Type B pancreatic cell (in vitro differentiated cells): Measurements from ENCODE around the gene ADAMTSL3. TPM values are rescaled to one million over a fixed set of nuclear protein-coding genes. Genes with fewer than 3 reads are reported as not detected.

Experiments used
- DNase-seq: peaks from one replicate; pipeline ENCODE4 v3.0.0; 2021; ENCODE audit warnings: mixed read lengths; ENCODE audit not compliant: unreplicated experiment; ENCODE audit errors: extremely low spot score
- H3K27ac Mint-ChIP-seq: 2 replicates; pipeline ENCODE4 v1.8.0; 2021; ENCODE audit warnings: mild to moderate bottlenecking, mixed read lengths
- H3K27me3 Mint-ChIP-seq: 2 replicates; pipeline ENCODE4 v1.8.0; 2021; ENCODE audit warnings: mixed read lengths
- H3K36me3 Mint-ChIP-seq: 2 replicates; pipeline ENCODE4 v1.8.0; 2021; ENCODE audit warnings: mixed read lengths
- H3K4me1 Mint-ChIP-seq: one replicate; pipeline ENCODE4 v1.8.0; 2021; ENCODE audit warnings: mixed read lengths; ENCODE audit not compliant: unreplicated experiment
- H3K4me3 Mint-ChIP-seq: 2 replicates; pipeline ENCODE4 v1.8.0; 2021; ENCODE audit warnings: mild to moderate bottlenecking, mixed read lengths
- H3K9me3 Mint-ChIP-seq: 2 replicates; pipeline ENCODE4 v1.8.0; 2021; ENCODE audit warnings: mixed read lengths
- CTCF ChIP-seq: fragments of 200-600 bp; sonication (generic); conservative IDR thresholded peaks from 2 replicates; pipeline ENCODE4 v1.5.0; 2021; ENCODE audit warnings: antibody characterized with exemption, mild to moderate bottlenecking
- total RNA-seq: library from RNA; stranded (reverse); gene quantifications from 2 replicates; pipeline ENCODE4 v1.2.1, GENCODE V29; 2021; ENCODE audit warnings: low replicate concordance

ADAMTSL3 gene
- total RNA-seq, 1 donor from 2014 or later, result 1.9 TPM

- H3K4me1 Mint-ChIP-seq, result no peaks in the 10 kb centered on the region
- H3K27me3 Mint-ChIP-seq, result peaks cover 15% of the 10 kb centered on the region
- no peaks in the 10 kb centered on the region for H3K9me3 Mint-ChIP-seq
- DNase-seq, result no peak
- no peak overlapping the region for H3K27ac Mint-ChIP-seq
- H3K36me3 Mint-ChIP-seq, result no peaks in the 10 kb centered on the region
- TF ChIP-seq CTCF, result no peak
- no peak overlapping the region for H3K4me3 Mint-ChIP-seq
These were observed 238.6 kb downstream of the ADAMTSL3 start for GRCh38 chr15:83892498-83892897.

GRCh38 chr15:83893308-83893707 is 239.4 kb downstream of the ADAMTSL3 start:
- Mint-ChIP-seq H3K4me3 (no peak overlapping the region), H3K9me3 (no peaks in the 10 kb centered on the region), H3K36me3 (no peaks in the 10 kb centered on the region), H3K27ac (no peak overlapping the region), H3K27me3 (peaks cover 18% of the 10 kb centered on the region), H3K4me1 (no peaks in the 10 kb centered on the region)
- TF ChIP-seq CTCF, result no peak
- DNase-seq, result no peak

- Mint-ChIP-seq H3K27ac (no peak overlapping the region), H3K4me3 (no peak overlapping the region), H3K9me3 (no peaks in the 10 kb centered on the region), H3K27me3 (peaks cover 38% of the 10 kb centered on the region), H3K36me3 (no peaks in the 10 kb centered on the region), H3K4me1 (no peaks in the 10 kb centered on the region)
- DNase-seq, result no peak
- TF ChIP-seq CTCF, result no peak
These were observed 243.1 kb downstream of the ADAMTSL3 start for GRCh38 chr15:83897037-83897436.

GRCh38 chr15:83898361-83898760 is 244.4 kb downstream of the ADAMTSL3 start:
- no peak for DNase-seq
- no peak for TF ChIP-seq CTCF
- Mint-ChIP-seq H3K27me3 (peaks cover 46% of the 10 kb centered on the region), H3K9me3 (no peaks in the 10 kb centered on the region), H3K36me3 (no peaks in the 10 kb centered on the region), H3K27ac (no peak overlapping the region), H3K4me3 (no peak overlapping the region), H3K4me1 (no peaks in the 10 kb centered on the region)

- no peak for TF ChIP-seq CTCF
- no peak for DNase-seq
- H3K4me3 Mint-ChIP-seq, result no peak overlapping the region
- H3K27me3 Mint-ChIP-seq, result peaks cover 47% of the 10 kb centered on the region
- H3K4me1 Mint-ChIP-seq, result no peaks in the 10 kb centered on the region
- H3K27ac Mint-ChIP-seq, result no peak overlapping the region
- no peaks in the 10 kb centered on the region for H3K9me3 Mint-ChIP-seq
- no peaks in the 10 kb centered on the region for H3K36me3 Mint-ChIP-seq
These were observed 245.7 kb downstream of the ADAMTSL3 start for GRCh38 chr15:83899670-83900069.
